Measurements from ENCODE around the gene PLCD3. TPM values are rescaled to one million over a fixed set of nuclear protein-coding genes. Genes with fewer than 3 reads are reported as not detected.

PLCD3 gene
- polyA plus RNA-seq, 1 donor from 2014 or later: 1.3 TPM

GRCh38 chr17:45073414-45074070 lies 58.8 kb downstream of the PLCD3 start:
- Histone ChIP-seq H3K9me3 (ENCODE audit: low read length) (no peaks in the 10 kb centered on the region), H3K27me3 (ENCODE audit: insufficient read depth, low read depth, low read length) (no peaks in the 10 kb centered on the region), H3K9me2 (ENCODE audit: insufficient read depth, low read length) (no peaks in the 10 kb centered on the region), H3K79me2 (replicated peaks; ENCODE audit: insufficient read depth, low read length) (peaks cover 8% of the 10 kb centered on the region), H3K27ac (ENCODE audit: low read length) (no peak overlapping the region), H4K20me1 (ENCODE audit: insufficient read depth) (no peaks in the 10 kb centered on the region), H3F3A (ENCODE audit: insufficient read depth, low read length, poor library complexity, severe bottlenecking) (no peaks in the 10 kb centered on the region), H3K4me3 (ENCODE audit: low read length) (no peak overlapping the region), H3K4me2 (ENCODE audit: low read length) (no peak overlapping the region), H3K36me3 (ENCODE audit: insufficient read depth, low read length) (no peaks in the 10 kb centered on the region), H3K9ac (ENCODE audit: low read length) (no peak overlapping the region), H2AFZ (ENCODE audit: low read depth, low read length) (no peak overlapping the region)
- TF ChIP-seq MXI1 (conservative IDR thresholded peaks at IDR 0.05; ENCODE audit: poor library complexity, severe bottlenecking) (no peak), EP300 (conservative IDR thresholded peaks at IDR 0.05; ENCODE audit: poor library complexity, severe bottlenecking) (no peak), EZH2 (IDR thresholded peaks at IDR 0.05; ENCODE audit: borderline replicate concordance, insufficient read depth, low read length, poor library complexity, severe bottlenecking) (no peak), RAD21 (conservative IDR thresholded peaks at IDR 0.05) (no peak), POLR2AphosphoS5 (IDR thresholded peaks at IDR 0.05) (no peak), CTCF (IDR thresholded peaks at IDR 0.05; ENCODE audit: poor library complexity, severe bottlenecking) (no peak), TAF1 (IDR thresholded peaks at IDR 0.05; ENCODE audit: low read depth) (no peak), REST (IDR thresholded peaks at IDR 0.05; ENCODE audit: borderline replicate concordance) (no peak), SMC3 (conservative IDR thresholded peaks at IDR 0.05; ENCODE audit: poor library complexity) (no peak)

- H3K27me3 ChIP-seq (ENCODE audit: insufficient read depth, low read depth, low read length): no peaks in the 10 kb centered on the region
- H3K4me2 ChIP-seq (ENCODE audit: low read length): no peak overlapping the region
- no peaks in the 10 kb centered on the region for H3K36me3 ChIP-seq (ENCODE audit: insufficient read depth, low read length)
- no peak overlapping the region for H3K9ac ChIP-seq (ENCODE audit: low read length)
- no peaks in the 10 kb centered on the region for H4K20me1 ChIP-seq (ENCODE audit: insufficient read depth)
- H2AFZ ChIP-seq (ENCODE audit: low read depth, low read length): no peak overlapping the region
- TF ChIP-seq POLR2AphosphoS5 (IDR thresholded peaks at IDR 0.05): no peak
- peaks cover 8% of the 10 kb centered on the region for H3K79me2 ChIP-seq (replicated peaks; ENCODE audit: insufficient read depth, low read length)
- H3K27ac ChIP-seq (ENCODE audit: low read length): no peak overlapping the region
- H3K9me2 ChIP-seq (ENCODE audit: insufficient read depth, low read length): no peaks in the 10 kb centered on the region
- H3K4me3 ChIP-seq (ENCODE audit: low read length): no peak overlapping the region
- no peaks in the 10 kb centered on the region for H3K9me3 ChIP-seq (ENCODE audit: low read length)
- H3F3A ChIP-seq (ENCODE audit: insufficient read depth, low read length, poor library complexity, severe bottlenecking): no peaks in the 10 kb centered on the region
Measured at GRCh38 chr17:45070809-45071208, 61.5 kb downstream of the PLCD3 start.
